ENCODE measurements around the gene JAZF1.

DNA sequence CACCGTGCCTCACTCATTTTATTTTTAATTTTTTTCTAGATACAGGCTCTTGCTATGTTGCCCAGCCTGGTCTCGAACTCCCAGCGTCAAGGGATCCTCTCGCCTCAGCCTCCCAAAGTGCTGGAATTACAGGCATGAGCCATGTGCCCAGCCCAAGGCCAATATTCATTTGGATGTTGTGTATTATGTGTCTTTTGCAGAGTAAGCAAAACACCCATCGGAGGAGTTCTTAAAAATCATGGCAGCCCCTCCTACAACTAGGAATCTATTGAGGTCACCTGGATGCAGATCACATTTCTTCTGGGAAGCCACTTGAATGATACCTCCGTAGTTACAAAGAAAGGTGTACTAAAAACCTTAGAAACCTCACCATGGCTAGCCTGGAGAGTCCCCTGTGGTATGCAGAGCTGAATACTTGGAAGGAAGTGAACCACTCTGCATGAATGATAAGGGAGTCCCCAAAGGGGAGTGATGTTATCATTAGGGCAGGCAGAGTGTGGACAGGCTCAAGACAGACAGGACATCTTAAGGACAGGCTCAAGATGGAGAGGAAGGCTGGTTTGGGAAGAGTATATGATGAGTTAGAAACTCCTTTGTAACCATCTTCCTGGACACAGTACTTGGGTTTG, 254.9 kb downstream of the JAZF1 start:
- TF ChIP-seq, protein P1, sequence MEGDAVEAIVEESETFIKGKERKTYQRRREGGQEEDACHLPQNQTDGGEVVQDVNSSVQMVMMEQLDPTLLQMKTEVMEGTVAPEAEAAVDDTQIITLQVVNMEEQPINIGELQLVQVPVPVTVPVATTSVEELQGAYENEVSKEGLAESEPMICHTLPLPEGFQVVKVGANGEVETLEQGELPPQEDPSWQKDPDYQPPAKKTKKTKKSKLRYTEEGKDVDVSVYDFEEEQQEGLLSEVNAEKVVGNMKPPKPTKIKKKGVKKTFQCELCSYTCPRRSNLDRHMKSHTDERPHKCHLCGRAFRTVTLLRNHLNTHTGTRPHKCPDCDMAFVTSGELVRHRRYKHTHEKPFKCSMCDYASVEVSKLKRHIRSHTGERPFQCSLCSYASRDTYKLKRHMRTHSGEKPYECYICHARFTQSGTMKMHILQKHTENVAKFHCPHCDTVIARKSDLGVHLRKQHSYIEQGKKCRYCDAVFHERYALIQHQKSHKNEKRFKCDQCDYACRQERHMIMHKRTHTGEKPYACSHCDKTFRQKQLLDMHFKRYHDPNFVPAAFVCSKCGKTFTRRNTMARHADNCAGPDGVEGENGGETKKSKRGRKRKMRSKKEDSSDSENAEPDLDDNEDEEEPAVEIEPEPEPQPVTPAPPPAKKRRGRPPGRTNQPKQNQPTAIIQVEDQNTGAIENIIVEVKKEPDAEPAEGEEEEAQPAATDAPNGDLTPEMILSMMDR (IDR thresholded peaks at IDR 0.05) = no peak
- TF ChIP-seq POLR2A (IDR thresholded peaks at IDR 0.05) = no peak
